Kidney (tissue), 14 donors: Measurements from ENCODE around the gene POLL. TPM values are rescaled to one million over a fixed set of nuclear protein-coding genes. Genes with fewer than 3 reads are reported as not detected.

Experiments
- DNase-seq, 5 donors: peaks; one replicate each; pipeline ENCODE4 v3.0.0-alpha.2; 2013 to 2020
- FAIRE-seq: peaks from 2 replicates; lab custom pipeline; 2012; peaks lifted over from hg19 to GRCh38; lab: Jason Lieb, UNC
- H3K27ac ChIP-seq, 2 donors: one replicate each; pipeline ENCODE4 v1.7.0; 2013; ENCODE audit warnings: low read depth in 2 of 2, low read length in 2 of 2, inconsistent platforms in 1 of 2
- H3K27me3 ChIP-seq: one replicate; pipeline ENCODE4 v1.7.1; 2013; ENCODE audit warnings: low read length, inconsistent platforms; ENCODE audit not compliant: control insufficient read depth, insufficient read depth
- H3K36me3 ChIP-seq, 3 donors: one replicate each; pipeline versions ENCODE4 v1.7.0 to v1.7.1; 2013; ENCODE audit warnings: low read length in 3 of 3, control low read depth in 1 of 3, inconsistent platforms in 1 of 3; ENCODE audit not compliant: insufficient read depth in 3 of 3, control insufficient read depth in 2 of 3
- H3K4me1 ChIP-seq, 3 donors: one replicate each; pipeline versions ENCODE4 v1.7.0 to v1.7.1; 2013; ENCODE audit warnings: low read length in 3 of 3, inconsistent platforms in 1 of 3, low read depth in 1 of 3; ENCODE audit not compliant: control insufficient read depth in 2 of 3, insufficient read depth in 2 of 3
- H3K4me3 ChIP-seq, 3 donors: one replicate each; pipeline versions ENCODE4 v1.7.0 to v1.8.1; 2013; ENCODE audit warnings: low read length in 3 of 3, control low read depth in 1 of 3, inconsistent platforms in 1 of 3
- H3K9ac ChIP-seq, 3 donors: one replicate each; pipeline versions ENCODE4 v1.7.0 to v1.7.1; 2013; ENCODE audit warnings: low read length in 3 of 3, control low read depth in 1 of 3, inconsistent platforms in 1 of 3
- H3K9me3 ChIP-seq, 3 donors: one replicate each; pipeline versions ENCODE4 v1.7.0 to v1.7.1; 2013; ENCODE audit warnings: low read length in 3 of 3, control low read depth in 1 of 3, inconsistent platforms in 1 of 3; ENCODE audit not compliant: control insufficient read depth in 2 of 3, insufficient read depth in 1 of 3
- CTCF ChIP-seq: IDR thresholded peaks from 3 replicates; pipeline ENCODE4 v1.5.1; 2012; ENCODE audit warnings: mild to moderate bottlenecking, moderate library complexity, borderline replicate concordance; ENCODE audit not compliant: insufficient read depth; ENCODE audit errors: extremely low read depth
- intact Hi-C: fragments of 100-400 bp; cut with DNase I; formaldehyde crosslinking; loops from one replicate; pipeline ENCODE4 v1.11.1; 2022
- polyA plus RNA-seq: library from polyadenylated mRNA; stranded (reverse); fragments of 350-450 nt; fragmentation: Illumina TruSeq; extraction: RNeasy Lipid Tissue Mini Kit (QIAGEN cat#74804); gene quantifications from one replicate; pipeline ENCODE4 v1.2.3, GENCODE V29; 2014; ENCODE audit warnings: low read depth, low replicate concordance; ENCODE audit not compliant: insufficient read depth
- total RNA-seq: library from RNA; stranded (reverse); fragmentation: NEBNext Ultra II Directional; extraction: Animal tissue kit (Norgen Biotek cat#: 25700); gene quantifications from one replicate; pipeline ENCODE4 v1.2.1, GENCODE V29; 2021
- donor health status: control.
- donor health status: control.
- donor health status: control.
- donor health status: control.
- donor health status: control.
- donor health status: DM: yes; HTN: yes; CAD: no.
- donor health status: Normal renal cell carcinoma (clear cell type).

The POLL gene
- total and polyA plus RNA-seq, 2 donors from 2014 or later: 27.5 to 35.2 TPM

- Histone ChIP-seq H3K27me3 (no peaks in the 10 kb centered on the region), H3K4me3 (no peak overlapping the region), H3K9ac (no peak overlapping the region), H3K27ac (no peak overlapping the region), H3K9me3 (no peaks in the 10 kb centered on the region), H3K36me3 (peaks cover 0 to 16% (median 2%) of the 10 kb centered on the region in 3 donors), H3K4me1 (no peaks in the 10 kb centered on the region)
- intact Hi-C loops: no loop called here
- TF ChIP-seq CTCF: no peak
- FAIRE-seq (no peak), DNase-seq (peak in 2 of 5 donors; percentile 21 to 37)
These were observed 8.6 kb downstream of the POLL start for GRCh38 chr10:101579516-101579870.

- Histone ChIP-seq H3K27ac (no peak overlapping the region), H3K9me3 (no peaks in the 10 kb centered on the region), H3K9ac (no peak overlapping the region), H3K4me1 (no peaks in the 10 kb centered on the region), H3K27me3 (no peaks in the 10 kb centered on the region), H3K4me3 (no peak overlapping the region), H3K36me3 (peaks cover 0 to 16% (median 2%) of the 10 kb centered on the region in 3 donors)
- intact Hi-C loops: no loop called here
- TF ChIP-seq CTCF: no peak
- peak in 1 of 5 donors; percentile 25 for DNase-seq
- FAIRE-seq: no peak
These were observed 9.1 kb downstream of the POLL start for GRCh38 chr10:101578803-101579515.

- no peak overlapping the region for H3K27ac ChIP-seq
- peaks cover 0 to 15% (median 2%) of the 10 kb centered on the region in 3 donors for H3K36me3 ChIP-seq
- TF ChIP-seq CTCF: no peak
- DNase-seq: peak in 2 of 5 donors; percentile 39
- H3K27me3 ChIP-seq: no peaks in the 10 kb centered on the region
- H3K4me1 ChIP-seq: no peaks in the 10 kb centered on the region
- intact Hi-C loops: no loop called here
- FAIRE-seq: no peak
- H3K9ac ChIP-seq: no peak overlapping the region
- no peak overlapping the region for H3K4me3 ChIP-seq
- H3K9me3 ChIP-seq: peaks cover 0 to under 1% (median 0%) of the 10 kb centered on the region in 3 donors
These were observed 9.9 kb downstream of the POLL start for GRCh38 chr10:101578192-101578591.
